K562 (cell line): ENCODE data around the gene PKP1.

Experiments
- EZH2 ChIP-seq: IDR thresholded peaks from 2 replicates; pipeline ENCODE4 v1.6.1; 2012; ENCODE audit warnings: low read depth, mild to moderate bottlenecking, inconsistent platforms, low read length, borderline replicate concordance
- HDAC6 ChIP-seq: IDR thresholded peaks from 2 replicates; pipeline ENCODE4 v1.6.1; 2012; ENCODE audit warnings: low read depth, mild to moderate bottlenecking, control low read depth, inconsistent platforms, low read length, moderate library complexity
- PTBP1 ChIP-seq: fragments of 200-400 bp; formaldehyde crosslinking; IDR thresholded peaks from 2 replicates; pipeline ENCODE4 v1.6.1; 2017; ENCODE audit warnings: low read depth, low read length
- RCOR1 ChIP-seq, 2 experiments: IDR thresholded peaks; 2 replicates each; pipeline ENCODE4 v1.6.1; 2012; ENCODE audit warnings: low read depth in 2 of 2, low read length in 2 of 2, borderline replicate concordance in 1 of 2, improper control_type of control experiment in 1 of 2
- ZEB2 ChIP-seq: fragments of 450-650 bp; IDR thresholded peaks from 2 replicates; pipeline ENCODE4 v1.6.1; 2016
- ZNF785 ChIP-seq: fragments of 250-450 bp; sonication (Bioruptor Pico); IDR thresholded peaks from 2 replicates; pipeline ENCODE4 v1.4.0; 2020; ENCODE audit warnings: mild to moderate bottlenecking

GRCh38 chr1:201266774-201267173 lies 16.5 kb upstream of the PKP1 start:
- no peak for TF ChIP-seq HDAC6
- TF ChIP-seq ZEB2: no peak
- no peak for TF ChIP-seq RCOR1 (IDR thresholded peaks at IDR 0.05; ENCODE audit: borderline replicate concordance in 1 of 2, low read depth in 2 of 2, low read length in 2 of 2)
- TF ChIP-seq PTBP1: no peak
- TF ChIP-seq EZH2: no peak
- no peak for TF ChIP-seq ZNF785
